ENCODE measurements around the gene NR6A1.

The NR6A1 gene

DNA sequence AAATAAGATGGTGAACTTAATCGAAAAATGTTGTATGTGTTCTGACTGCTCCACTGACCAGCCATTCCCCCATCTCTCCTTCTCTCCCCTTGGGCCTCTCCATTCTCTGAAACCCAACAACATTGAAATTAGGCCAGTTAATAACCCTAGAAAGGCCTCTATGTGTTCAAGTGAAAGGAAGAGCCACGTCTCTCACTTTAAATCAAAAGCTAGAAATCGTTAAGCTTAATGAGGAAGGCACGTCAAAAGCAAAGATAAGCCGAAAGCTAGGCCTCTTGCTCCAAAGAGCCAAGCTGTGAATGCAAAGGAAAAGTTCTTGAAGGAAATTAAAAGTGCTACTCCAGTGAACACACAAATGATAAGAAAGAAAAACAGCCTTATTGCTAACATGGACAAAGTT lies 186.5 kb downstream of the NR6A1 start:
- Histone ChIP-seq H4K20me1 (ENCODE audit: insufficient read depth, low read length, poor library complexity, severe bottlenecking) (no peaks in the 10 kb centered on the region), H3K9me3 (ENCODE audit: insufficient read depth, low read depth, low read length) (no peaks in the 10 kb centered on the region), H3K36me3 (ENCODE audit: insufficient read depth, low read length) (no peaks in the 10 kb centered on the region), H3K27me3 (ENCODE audit: insufficient read depth, low read length, poor library complexity, severe bottlenecking) (no peaks in the 10 kb centered on the region), H3F3A (ENCODE audit: low read depth) (no peaks in the 10 kb centered on the region), H3K4me3 (ENCODE audit: low read length, poor library complexity, severe bottlenecking) (no peak overlapping the region), H3K9ac (ENCODE audit: low read depth, low read length, poor library complexity, severe bottlenecking) (no peak overlapping the region), H3K4me2 (ENCODE audit: low read depth, low read length, poor library complexity, severe bottlenecking) (no peak overlapping the region), H3K4me1 (ENCODE audit: insufficient read depth, low read length, poor library complexity, severe bottlenecking) (no peaks in the 10 kb centered on the region), H2AFZ (ENCODE audit: low read length) (no peak overlapping the region), H3K9me2 (replicated peaks; ENCODE audit: low read depth, low read length) (no peaks in the 10 kb centered on the region), H3K79me2 (ENCODE audit: insufficient read depth, low read length) (no peaks in the 10 kb centered on the region)
- TF ChIP-seq, protein P1, sequence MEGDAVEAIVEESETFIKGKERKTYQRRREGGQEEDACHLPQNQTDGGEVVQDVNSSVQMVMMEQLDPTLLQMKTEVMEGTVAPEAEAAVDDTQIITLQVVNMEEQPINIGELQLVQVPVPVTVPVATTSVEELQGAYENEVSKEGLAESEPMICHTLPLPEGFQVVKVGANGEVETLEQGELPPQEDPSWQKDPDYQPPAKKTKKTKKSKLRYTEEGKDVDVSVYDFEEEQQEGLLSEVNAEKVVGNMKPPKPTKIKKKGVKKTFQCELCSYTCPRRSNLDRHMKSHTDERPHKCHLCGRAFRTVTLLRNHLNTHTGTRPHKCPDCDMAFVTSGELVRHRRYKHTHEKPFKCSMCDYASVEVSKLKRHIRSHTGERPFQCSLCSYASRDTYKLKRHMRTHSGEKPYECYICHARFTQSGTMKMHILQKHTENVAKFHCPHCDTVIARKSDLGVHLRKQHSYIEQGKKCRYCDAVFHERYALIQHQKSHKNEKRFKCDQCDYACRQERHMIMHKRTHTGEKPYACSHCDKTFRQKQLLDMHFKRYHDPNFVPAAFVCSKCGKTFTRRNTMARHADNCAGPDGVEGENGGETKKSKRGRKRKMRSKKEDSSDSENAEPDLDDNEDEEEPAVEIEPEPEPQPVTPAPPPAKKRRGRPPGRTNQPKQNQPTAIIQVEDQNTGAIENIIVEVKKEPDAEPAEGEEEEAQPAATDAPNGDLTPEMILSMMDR (conservative IDR thresholded peaks at IDR 0.05; ENCODE audit: low read length), result no peak
- TF ChIP-seq EZH2phosphoT487 (IDR thresholded peaks at IDR 0.05; ENCODE audit: borderline replicate concordance), result no peak

DNA sequence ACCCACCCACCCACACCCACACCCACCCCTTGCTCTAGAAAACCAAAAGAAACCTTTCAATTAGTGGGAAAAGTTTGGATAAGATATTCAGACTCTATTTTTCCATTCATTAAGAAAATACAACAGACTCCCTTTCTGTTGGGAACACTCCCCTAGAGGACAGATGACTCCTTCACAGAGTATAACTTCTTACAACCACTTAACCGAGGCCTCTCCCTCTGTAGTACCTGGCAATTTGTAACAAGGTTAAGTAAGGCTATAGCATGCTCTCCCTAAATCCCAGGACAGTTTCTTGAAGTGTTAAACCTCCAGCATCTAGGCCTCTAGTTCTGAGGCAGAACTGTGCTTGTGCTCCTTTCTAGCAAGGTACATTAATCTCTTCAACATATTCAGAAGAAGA lies 188.0 kb downstream of the NR6A1 start:
- no peak overlapping the region for H3K9ac ChIP-seq (ENCODE audit: low read depth, low read length, poor library complexity, severe bottlenecking)
- no peaks in the 10 kb centered on the region for H3K36me3 ChIP-seq (ENCODE audit: insufficient read depth, low read length)
- no peaks in the 10 kb centered on the region for H3K9me3 ChIP-seq (ENCODE audit: insufficient read depth, low read depth, low read length)
- no peaks in the 10 kb centered on the region for H3F3A ChIP-seq (ENCODE audit: low read depth)
- TF ChIP-seq, protein P1 (conservative IDR thresholded peaks at IDR 0.05; ENCODE audit: low read length), result no peak
- TF ChIP-seq EZH2phosphoT487 (IDR thresholded peaks at IDR 0.05; ENCODE audit: borderline replicate concordance), result no peak
- H3K4me1 ChIP-seq (ENCODE audit: insufficient read depth, low read length, poor library complexity, severe bottlenecking), result no peaks in the 10 kb centered on the region
- H3K4me2 ChIP-seq (ENCODE audit: low read depth, low read length, poor library complexity, severe bottlenecking), result no peak overlapping the region
- no peaks in the 10 kb centered on the region for H3K9me2 ChIP-seq (replicated peaks; ENCODE audit: low read depth, low read length)
- H3K4me3 ChIP-seq (ENCODE audit: low read length, poor library complexity, severe bottlenecking), result no peak overlapping the region
- H3K79me2 ChIP-seq (ENCODE audit: insufficient read depth, low read length), result no peaks in the 10 kb centered on the region
- no peaks in the 10 kb centered on the region for H4K20me1 ChIP-seq (ENCODE audit: insufficient read depth, low read length, poor library complexity, severe bottlenecking)
- H2AFZ ChIP-seq (ENCODE audit: low read length), result no peak overlapping the region
- H3K27me3 ChIP-seq (ENCODE audit: insufficient read depth, low read length, poor library complexity, severe bottlenecking), result no peaks in the 10 kb centered on the region

DNA sequence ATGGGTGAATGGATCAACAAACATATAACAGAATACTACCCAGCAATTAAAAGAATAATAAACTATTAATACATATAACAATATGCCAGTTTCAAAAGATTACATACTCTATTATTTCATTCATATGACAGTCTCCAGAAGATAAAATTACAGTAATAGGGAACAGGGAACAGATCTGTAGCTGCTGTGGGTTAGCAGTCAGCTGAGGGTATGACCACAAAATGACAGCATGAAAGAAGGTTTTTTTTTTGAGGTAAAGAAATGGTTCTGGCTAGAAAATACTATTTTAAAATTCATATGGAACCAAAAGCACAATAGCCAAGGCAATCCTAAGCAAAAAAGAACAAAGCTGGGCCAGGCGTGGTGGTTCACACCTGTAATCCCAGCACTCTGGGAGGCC lies 190.9 kb downstream of the NR6A1 start:
- Histone ChIP-seq H3F3A (ENCODE audit: low read depth) (no peaks in the 10 kb centered on the region), H3K4me3 (ENCODE audit: low read length, poor library complexity, severe bottlenecking) (no peak overlapping the region), H3K4me1 (ENCODE audit: insufficient read depth, low read length, poor library complexity, severe bottlenecking) (no peaks in the 10 kb centered on the region), H4K20me1 (ENCODE audit: insufficient read depth, low read length, poor library complexity, severe bottlenecking) (no peaks in the 10 kb centered on the region), H3K9me2 (replicated peaks; ENCODE audit: low read depth, low read length) (no peaks in the 10 kb centered on the region), H3K9ac (ENCODE audit: low read depth, low read length, poor library complexity, severe bottlenecking) (no peak overlapping the region), H3K9me3 (ENCODE audit: insufficient read depth, low read depth, low read length) (no peaks in the 10 kb centered on the region), H3K4me2 (ENCODE audit: low read depth, low read length, poor library complexity, severe bottlenecking) (no peak overlapping the region), H3K27me3 (ENCODE audit: insufficient read depth, low read length, poor library complexity, severe bottlenecking) (no peaks in the 10 kb centered on the region), H3K36me3 (ENCODE audit: insufficient read depth, low read length) (no peaks in the 10 kb centered on the region), H2AFZ (ENCODE audit: low read length) (no peak overlapping the region), H3K79me2 (ENCODE audit: insufficient read depth, low read length) (no peaks in the 10 kb centered on the region)
- TF ChIP-seq, protein P1 (conservative IDR thresholded peaks at IDR 0.05; ENCODE audit: low read length), result no peak
- no peak for TF ChIP-seq EZH2phosphoT487 (IDR thresholded peaks at IDR 0.05; ENCODE audit: borderline replicate concordance)

All from Loucy (cell line).